HG03571 (cell line): ENCODE data around the gene TSPAN15.

Source experiments
- ATAC-seq: cut with Tn5 transposase; IDR thresholded peaks from one replicate; pipeline ENCODE4 v1.9.1; 2021; ENCODE audit not compliant: unreplicated experiment

Gene TSPAN15

GRCh38 chr10:69464801-69465401 is 13.6 kb downstream of the TSPAN15 start:
- no peak for ATAC-seq

GRCh38 chr10:69465457-69466157 is 14.3 kb downstream of the TSPAN15 start:
- ATAC-seq: no peak

GRCh38 chr10:69466158-69466490 is 14.9 kb downstream of the TSPAN15 start:
- ATAC-seq: no peak

- ATAC-seq: no peak
Observed at GRCh38 chr10:69466689-69467088, 15.4 kb downstream of the TSPAN15 start.

GRCh38 chr10:69467928-69468750 is 16.9 kb downstream of the TSPAN15 start:
- no peak for ATAC-seq

GRCh38 chr10:69468751-69469089 is 17.5 kb downstream of the TSPAN15 start:
- ATAC-seq: no peak

- no peak for ATAC-seq
Observed at GRCh38 chr10:69469976-69470375, 18.7 kb downstream of the TSPAN15 start.

GRCh38 chr10:69470463-69471384 is 19.5 kb downstream of the TSPAN15 start:
- no peak for ATAC-seq

- ATAC-seq: no peak
Observed at GRCh38 chr10:69472142-69472541, 20.9 kb downstream of the TSPAN15 start.

GRCh38 chr10:69472544-69472943 is 21.3 kb downstream of the TSPAN15 start:
- no peak for ATAC-seq

GRCh38 chr10:69473304-69473990 is 22.2 kb downstream of the TSPAN15 start:
- ATAC-seq: no peak

- ATAC-seq: no peak
Observed at GRCh38 chr10:69474742-69475432, 23.6 kb downstream of the TSPAN15 start.

GRCh38 chr10:69475433-69475830 is 24.2 kb downstream of the TSPAN15 start:
- no peak for ATAC-seq

GRCh38 chr10:69477968-69478597 is 26.8 kb downstream of the TSPAN15 start:
- ATAC-seq: no peak

GRCh38 chr10:69479240-69480067 is 28.2 kb downstream of the TSPAN15 start:
- no peak for ATAC-seq

- no peak for ATAC-seq
Observed at GRCh38 chr10:69480068-69480412, 28.8 kb downstream of the TSPAN15 start.

GRCh38 chr10:69481305-69481704 is 30.0 kb downstream of the TSPAN15 start:
- no peak for ATAC-seq

GRCh38 chr10:69481811-69482524 is 30.7 kb downstream of the TSPAN15 start:
- ATAC-seq: no peak
